ENCODE measurements around the gene BAIAP2L1.

BAIAP2L1 gene

DNA sequence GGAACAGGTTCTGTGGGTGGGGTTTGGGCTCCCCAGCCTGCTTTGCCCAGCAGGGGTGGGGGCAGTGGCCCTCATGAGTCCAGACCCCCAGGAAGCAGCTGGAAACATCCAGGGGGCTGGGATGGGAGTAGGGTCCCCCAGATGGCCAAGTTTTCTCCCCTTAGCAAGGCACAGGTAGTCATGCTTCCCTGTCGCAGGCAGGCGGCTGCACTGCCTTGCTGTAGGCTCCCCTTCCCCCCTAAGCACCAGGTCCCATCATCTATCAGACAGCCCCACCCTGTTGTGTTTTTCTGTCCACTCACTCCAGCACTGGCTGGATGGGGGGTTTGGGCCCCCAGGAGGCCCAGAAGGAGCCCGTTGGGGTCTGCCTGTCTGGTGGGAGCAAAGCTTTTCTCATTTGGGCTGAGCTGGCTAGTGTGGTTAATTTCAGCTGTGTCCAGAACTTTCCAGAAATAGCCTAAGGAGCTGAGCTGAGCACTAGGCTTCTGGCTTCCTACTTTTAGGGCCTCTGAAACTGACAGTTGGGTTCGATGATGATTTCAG, 111.5 kb downstream of the BAIAP2L1 start:
- DNase-seq = no peak

DNA sequence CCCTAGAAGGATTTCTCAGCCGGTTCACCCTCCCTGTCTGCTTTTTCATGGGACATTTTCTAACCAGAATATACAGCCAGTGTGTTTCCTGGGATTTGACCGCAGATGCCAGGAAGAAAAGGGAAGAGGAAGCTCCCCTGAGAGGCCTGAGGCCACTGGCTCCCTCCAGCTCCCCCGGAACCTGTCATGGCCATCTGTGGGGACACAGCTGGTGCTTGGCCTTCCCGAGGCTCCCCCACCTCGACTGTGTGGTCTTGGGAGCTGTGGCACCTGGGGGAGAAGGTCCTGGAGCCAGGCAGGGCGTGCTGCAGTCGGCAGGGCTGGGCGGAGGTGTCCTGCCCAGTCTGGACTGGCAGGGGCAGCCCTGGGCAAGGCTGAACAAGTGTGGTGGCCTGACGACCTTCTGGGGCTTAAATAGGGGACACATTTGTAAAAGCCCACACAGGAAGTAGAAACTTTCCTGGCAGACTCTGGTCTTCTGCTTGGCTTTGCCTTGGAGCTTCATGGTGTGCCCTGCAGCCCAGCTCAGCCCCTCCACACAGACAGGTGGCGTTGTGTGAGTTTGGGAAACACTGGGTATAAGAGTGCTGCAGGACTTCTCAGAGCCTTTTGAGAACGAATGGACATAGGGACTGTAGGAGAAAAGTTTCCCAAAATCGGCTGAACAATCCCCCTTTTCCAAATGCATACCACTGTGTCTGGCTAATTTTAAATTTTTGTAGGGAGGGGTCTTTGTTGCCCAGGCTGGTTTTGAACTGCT, 112.6 kb downstream of the BAIAP2L1 start:
- no peak for DNase-seq

DNA sequence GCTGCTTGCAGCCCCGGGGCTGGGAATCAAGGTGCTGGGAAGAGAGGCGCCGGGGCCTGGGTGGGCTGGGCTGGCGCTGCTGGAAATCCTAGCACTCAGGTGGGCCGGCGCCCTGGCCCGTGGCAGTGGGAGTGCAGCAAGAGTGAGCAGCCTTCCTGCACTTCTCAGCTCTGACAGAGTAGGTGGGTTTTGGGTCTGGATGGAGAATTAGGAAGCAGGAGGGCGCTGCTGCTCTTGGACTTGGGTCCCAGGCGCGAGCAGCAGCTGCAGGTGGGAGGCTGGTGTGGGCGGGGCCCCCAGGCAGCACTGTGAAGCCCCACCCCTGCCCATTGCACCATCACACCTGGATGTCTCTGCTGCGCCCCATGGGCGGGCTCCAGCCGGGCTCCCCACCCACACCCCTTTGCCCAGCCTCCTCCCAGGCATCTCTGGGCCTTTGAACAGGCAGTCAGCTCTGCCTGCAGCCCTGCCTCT, 113.4 kb downstream of the BAIAP2L1 start:
- peak; percentile 37 for DNase-seq

DNA sequence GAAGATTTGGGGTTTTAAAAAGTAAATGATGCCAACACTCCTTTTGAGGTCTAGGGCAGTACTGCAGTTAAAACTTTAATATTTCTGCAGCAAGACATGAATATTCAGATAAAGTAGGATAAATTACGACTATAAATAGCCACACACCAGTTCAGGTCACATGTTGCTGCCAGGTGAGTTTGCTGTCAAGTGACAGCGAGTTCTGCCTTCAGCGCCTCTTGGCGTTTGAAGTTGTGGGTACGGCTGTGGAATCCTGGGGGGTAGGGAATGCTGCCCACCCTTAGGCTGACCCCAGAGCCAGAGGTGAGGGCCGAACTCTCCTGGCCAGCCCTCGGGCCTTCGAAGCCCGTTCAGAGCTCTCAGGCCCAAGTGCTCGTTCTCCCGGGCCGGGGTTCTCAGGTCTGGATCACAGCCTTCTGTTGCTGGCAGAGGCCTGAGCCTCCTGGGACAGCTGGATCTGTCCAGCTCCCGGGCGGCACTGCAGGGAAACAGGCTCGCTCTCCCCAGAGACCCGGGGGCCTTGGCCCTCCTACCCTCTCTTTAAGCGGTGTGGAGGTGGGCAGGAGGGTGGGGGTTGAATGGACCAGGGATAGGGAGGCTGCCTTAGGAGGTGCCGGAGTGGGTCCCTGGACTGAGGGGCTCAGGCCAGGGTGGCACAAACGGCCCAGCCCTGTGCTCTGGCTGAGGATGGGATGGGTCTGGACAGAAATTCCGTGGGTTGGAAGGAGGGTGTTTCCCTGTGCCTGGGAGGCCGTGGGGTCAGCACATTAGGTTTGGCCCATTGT, 114.0 kb downstream of the BAIAP2L1 start:
- DNase-seq = no peak

DNA sequence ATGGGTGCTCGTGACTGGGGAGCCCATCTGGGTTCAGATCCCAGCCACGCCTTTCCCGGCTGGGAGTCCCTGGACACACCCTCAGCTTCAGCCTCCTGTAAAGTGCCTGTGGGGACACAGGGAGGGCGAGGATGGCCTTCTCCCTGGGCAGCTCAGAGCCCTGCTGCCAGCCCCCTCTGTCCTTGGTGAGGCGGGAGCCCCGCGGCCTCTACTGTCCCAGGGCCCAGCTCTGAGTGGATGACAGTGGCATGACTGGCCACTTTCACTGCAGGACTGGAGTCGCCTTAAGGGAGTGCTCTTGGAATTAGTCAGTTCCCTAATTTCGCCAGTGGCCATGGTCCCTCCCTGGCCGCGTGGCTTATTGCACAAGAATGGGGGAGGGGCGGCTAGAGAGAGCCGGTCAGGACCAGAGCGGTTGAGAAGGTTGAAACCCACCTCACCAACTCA, 114.8 kb downstream of the BAIAP2L1 start:
- DNase-seq = no peak

DNA sequence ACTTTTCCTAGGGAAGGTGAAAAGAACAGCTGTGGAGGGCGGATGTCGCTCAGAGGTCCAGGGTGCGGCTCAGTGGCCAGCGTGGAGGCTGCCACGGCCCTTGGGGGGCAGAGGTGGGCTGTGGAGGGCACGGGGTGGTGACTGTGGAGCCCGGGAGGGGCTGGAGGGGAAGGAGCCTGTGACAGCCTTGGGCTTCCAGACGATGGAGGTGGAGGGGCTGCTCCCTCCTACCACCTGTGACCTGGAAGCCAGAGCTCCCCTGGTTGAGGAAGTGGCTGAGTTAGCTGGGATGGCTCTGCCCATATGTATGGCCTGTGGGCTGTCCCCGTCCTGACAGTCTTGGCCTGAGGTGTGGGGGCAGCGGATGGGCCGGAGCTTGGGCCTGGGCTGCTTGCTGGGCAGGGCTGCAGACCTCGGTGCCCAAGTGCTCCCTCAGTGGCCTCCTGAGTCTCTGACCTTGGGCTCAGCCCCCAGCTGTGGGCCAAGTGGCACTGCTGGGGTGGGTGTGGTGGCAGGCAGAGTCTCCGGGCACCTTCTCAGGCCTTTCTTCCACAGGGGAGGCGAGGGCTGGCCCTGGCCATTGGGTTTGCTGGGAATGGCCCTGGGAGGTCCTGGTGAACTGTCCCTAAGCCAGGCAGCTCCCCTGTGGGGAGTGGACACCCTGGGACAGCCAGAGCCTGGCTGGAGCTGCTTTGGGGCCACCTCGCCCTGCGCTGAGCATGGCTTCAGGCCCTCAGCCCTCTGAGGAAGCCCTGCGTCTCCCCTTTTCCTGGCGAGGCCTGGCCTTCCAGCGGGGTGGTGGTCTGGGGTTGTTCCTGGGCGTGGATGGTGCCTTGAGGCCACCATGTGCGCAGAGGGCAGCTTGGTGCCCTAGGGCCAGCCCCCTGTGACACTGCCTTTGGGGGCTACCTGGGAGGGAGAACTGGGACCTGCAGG, 115.5 kb downstream of the BAIAP2L1 start:
- DNase-seq = no peak

DNA sequence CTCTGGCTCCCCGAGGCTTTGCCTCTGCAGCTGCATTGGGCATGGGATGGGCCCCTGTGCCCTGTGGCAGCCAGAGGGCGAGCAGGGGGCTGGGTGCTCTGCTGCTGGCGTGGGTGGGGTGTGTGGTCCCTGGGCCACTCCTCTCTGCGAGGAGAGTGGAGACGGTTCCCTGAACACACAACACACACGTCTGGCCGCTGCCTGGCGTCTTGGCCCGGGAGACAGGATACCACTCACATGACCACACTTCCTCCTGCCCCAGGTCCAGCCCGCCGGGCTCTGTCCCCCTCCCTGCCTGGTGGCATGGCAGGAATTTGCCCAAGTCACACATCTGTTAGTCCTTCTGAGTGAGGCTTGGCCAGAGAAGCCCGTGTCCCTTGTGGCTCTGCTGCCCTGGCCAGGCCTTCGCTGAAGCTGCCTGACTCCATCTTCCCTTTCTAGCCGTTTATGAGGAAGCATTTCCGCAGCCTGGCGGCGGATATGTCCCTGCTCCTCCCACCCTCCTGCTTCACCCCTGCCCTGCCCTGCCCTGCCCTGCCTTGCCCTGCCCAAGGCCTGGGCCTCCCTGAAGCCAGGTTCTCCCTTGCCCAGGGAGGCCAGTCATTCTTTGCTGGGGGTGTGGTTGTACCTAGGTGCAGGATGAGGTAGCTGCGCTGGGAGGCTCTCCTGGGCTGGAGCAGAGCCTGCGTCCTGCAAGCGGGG, 116.4 kb downstream of the BAIAP2L1 start:
- DNase-seq = no peak

DNA sequence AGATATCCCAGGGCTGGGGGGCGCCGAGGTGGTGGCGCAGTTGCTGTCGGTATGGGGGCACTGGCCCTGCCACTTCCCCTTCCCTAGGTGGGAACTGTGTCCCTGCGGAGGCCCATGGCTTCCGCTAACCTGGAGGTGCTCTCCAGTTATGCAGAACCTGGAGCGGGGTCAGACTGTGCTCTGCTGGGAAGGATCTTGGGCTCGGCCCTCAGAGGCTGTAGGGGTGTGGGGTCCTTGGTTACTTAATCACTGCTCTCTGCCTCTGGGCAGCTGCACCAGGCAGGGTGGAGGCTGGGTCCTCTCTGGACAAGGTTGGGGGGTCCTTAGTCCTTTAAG, 117.0 kb downstream of the BAIAP2L1 start:
- DNase-seq = no peak

DNA sequence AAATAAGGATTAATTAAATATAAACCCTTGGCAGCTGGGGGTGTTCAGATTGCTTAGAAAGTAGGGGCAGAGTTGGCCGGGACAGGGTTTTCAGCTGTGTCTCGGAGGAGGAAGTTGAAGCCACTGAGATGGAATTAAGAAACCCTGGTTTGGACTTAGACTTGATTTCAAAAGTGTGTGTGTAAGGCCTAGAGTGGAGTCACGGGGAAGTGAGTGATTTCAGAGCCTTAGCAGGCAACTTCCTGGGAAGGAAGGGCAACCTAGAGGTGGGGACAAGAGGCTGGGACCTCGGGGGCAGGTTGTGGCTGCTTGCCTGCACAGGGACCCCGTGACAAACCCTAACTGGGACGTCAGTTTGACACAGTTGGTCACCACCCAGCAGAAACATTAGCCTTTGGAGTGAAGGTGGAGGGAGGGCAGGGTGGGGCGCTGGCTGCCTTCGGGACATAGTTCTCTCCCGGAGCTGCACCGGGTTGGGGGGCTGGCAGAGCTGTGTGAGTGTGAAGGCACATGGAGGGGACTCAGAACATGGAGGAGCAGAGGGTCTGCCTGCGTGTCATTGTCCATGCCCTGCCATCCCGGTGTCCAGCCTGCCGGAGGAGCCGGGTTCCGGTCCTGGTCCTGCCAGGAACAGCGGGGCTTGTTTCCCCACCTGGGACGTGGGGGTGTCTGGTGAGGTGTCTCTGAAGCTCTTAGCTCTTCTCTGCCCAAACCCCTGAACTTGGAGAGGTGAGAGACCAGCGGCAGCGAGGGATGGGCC, 117.6 kb downstream of the BAIAP2L1 start:
- no peak for DNase-seq

DNA sequence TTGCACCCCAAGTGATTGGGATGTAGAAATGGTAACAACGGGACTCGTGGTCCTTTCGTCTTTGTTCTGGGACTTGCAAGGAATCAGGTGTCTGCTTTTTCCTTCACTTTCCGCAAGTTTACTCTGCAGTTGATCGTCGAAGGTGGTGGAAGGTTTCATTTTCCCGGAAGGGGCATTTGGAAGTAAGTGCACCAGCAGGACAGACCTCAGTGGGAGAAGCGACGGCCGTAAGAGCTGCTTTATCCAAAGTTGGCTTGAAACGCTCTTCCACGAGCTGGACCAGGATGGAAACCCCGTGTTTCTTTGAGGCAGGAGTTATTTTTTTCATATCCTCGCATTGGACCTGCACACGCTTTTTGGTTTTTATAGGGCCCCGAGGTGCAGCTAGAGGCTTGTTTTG, 118.2 kb downstream of the BAIAP2L1 start:
- DNase-seq = no peak

DNA sequence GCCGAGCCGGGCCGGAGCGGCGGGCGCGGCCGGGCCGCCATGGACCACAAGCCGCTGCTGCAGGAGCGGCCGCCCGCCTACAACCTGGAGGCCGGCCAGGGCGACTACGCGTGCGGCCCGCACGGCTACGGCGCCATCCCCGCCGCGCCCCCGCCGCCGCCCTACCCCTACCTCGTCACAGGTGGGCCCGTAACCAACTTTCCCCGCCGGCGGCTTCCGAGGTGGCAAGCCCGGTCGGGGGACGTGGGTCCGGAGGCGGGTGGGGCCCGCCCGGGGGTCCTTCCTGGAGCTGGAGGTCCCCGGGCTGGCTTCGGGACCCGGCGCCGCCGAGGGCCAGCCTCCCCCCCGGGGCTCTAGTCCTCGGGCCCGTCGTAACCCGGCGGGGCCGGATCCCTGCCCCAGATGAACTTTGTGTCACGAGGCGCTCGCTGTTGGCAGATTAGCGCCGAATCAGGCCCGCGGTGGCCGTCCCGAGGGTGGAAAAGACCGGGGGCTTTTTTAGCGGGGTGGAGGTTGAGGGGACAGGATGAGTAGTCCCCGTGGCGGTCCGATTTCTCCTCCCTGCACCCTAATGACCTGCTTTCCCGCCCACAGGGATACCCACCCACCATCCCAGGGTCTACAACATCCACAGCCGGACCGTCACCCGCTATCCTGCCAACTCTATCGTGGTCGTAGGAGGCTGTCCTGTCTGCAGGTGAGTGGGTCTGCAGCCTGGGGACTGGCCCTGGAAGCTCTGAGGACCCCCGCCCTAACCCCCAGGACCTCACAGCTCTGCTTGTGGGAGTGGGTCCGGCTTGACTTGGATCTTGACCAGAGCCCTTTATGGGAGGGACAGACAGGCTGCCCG, 118.9 kb downstream of the BAIAP2L1 start:
- no peak for DNase-seq

DNA sequence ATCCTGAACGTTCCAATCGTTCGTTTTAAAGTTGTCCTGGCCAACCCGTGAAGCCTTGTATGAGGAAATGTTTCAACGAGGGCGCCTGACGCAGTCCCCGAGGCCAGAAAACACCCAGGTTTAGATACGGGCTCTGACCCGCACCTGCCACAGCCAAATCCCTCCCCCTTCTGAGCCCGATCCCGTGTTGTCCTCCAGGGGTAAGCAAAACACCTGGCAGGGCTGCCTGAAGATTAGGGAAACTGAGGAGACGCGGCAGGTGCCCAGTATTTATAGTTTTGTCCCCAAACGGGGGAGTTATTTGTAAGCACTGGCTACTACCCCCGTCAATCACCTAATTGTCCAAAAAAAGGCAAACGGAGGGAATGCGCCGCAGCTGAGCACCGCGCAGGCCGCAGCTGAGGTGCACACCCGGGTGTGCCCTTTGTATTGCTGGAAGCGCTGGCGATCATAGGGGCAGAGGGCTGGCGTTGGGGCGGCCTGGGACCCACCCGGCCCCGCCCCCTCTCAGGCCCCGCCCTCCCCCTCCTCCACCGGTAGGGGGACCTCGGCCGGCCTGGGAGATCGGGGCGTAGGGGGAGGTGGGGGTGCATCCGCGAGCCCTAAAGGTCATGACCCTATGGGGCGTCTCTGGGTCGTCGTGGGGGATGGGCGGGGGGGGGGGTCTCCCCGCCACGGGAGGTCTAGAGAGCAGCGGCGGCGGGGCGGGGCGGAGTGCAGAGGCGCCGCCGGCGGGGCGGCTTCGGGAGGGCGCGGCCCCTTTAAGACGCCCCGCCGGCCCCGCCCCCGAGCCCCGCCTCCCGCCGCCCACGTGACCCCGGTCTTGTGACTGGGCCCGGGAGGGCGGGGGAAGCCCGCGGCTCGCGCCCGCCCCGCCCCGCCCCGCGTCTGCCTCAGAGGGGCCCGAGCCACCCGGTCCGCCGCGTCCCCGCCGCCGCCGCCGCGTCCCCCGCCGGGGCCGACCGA, 119.8 kb downstream of the BAIAP2L1 start, which contains the start of gene BRI3:
TSS of gene BRI3 (plus strand) at position 896 of the 966 bp plus-strand sequence. CDS start 110 bp downstream, outside the sequence.
- peak; percentile 62 for DNase-seq

DNA sequence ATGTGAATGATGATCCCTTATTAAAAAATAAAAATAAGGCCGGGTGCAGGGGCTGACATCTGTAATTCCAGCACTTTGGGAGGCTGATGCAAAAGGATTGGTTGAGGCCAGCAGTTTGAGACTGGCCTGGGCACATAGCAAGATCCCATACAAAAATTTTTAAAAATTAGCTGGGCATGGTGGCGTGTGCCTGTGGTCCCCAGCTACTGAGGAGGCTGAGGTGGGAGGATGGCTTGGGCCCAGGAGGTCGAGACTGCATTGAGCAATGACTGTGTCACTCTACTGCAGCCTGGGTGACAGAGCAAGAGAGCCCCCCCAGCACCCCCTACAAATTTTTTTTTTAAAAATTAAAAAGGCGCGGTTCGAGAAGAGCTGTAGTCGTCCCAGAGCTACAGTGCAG, 120.6 kb downstream of the BAIAP2L1 start:
- no peak for DNase-seq

DNA sequence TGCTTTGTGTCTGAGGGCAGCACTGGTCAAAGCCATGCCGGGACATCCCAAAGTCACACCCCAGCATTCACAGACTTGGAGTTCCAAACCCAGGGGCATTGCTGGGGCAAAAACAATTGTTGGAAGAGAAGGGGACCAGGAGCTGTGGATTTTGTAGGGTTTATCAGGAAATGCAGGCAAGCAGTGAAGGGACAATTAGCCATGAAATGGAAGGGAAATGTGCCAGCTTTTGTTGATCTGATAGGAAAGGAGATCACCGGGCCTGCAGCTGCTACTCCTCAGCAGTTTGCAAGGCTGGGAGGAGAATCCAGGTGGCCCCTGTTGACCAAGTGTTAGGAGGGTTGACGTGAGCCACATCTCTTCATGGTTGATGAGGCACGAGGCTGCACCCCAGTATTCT, 122.0 kb downstream of the BAIAP2L1 start:
- no peak for DNase-seq

DNA sequence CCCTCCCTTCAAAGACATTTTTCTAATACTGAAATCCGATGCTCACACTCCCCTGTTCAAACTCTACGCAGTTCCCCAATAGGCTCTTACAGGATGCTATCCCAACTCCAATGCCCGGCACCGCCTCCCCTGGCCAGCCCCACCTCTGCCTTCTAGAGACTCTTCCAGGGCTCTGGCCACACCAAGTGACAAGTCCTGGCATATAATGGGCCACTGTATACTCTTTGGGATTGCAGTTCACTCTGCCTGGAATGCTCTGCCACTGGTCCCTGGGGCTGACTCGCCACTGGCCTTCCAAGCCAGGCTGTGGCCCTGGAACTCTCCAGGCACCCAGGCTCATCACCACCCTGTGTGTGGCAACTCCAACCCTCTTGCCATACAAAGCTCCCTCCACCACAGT, 122.5 kb downstream of the BAIAP2L1 start:
- no peak for DNase-seq

DNA sequence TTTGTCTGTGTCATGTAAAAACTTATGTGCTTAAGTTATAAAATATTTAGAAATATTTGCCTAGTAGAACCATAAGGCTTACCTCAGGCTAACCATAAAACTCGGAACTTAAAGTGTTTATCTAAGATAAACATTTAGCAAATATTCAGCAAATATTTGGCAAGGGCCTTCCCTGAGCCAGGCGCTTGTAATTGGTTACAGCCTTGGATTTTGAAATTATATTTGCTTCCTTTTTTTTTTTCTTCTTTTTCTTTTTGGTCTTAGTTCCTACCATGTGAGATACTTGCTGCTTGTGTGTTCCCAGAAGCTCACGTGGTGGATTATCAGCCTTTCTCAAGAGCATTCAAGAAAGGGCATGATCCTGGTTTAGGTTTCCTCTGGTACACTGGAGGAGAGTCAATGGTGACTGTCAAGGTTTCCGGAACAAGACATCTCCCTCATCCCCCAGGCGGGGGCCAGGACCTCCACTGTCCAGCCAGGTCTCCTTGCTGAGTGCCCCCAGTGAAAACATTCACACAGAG, 124.6 kb downstream of the BAIAP2L1 start:
- no peak for DNase-seq

DNA sequence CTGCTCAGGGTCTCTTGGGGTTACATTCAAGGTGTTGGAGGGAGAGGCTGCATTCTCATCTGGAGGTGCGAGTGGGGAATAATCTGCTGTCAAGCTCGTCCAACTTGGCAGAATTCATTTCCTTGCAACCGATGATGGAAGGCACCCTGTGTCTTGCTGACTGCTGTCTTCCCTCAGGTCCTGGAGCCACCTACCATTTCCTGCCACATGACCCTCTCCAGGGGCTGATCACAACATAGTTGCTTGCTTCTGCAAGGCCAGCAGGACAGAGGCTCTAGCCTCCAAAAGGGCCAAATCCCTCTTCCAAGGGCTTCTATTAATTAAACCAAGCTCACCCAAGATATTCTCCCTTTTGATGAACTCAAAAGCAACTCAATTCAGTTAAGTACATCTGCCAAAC, 133.6 kb downstream of the BAIAP2L1 start:
- no peak for DNase-seq

DNA sequence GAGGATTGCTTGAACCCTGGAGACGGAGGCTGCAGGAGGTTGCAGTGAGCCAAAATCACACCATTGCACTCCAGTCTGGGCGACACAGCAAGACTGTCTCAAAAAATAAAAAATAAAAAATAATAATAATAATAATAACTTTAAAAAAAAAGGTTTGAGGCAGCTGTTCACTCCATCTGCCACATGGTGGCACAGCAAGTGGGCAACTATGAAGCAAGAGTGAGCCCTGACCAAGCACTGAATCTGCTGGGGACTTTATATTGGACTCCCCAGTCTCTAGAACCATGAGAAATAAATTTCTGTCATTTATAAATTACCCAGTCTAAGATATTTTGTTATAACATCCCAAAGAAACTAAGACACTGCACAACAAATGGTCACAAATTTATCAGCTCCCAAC, 134.1 kb downstream of the BAIAP2L1 start:
- no peak for DNase-seq

DNA sequence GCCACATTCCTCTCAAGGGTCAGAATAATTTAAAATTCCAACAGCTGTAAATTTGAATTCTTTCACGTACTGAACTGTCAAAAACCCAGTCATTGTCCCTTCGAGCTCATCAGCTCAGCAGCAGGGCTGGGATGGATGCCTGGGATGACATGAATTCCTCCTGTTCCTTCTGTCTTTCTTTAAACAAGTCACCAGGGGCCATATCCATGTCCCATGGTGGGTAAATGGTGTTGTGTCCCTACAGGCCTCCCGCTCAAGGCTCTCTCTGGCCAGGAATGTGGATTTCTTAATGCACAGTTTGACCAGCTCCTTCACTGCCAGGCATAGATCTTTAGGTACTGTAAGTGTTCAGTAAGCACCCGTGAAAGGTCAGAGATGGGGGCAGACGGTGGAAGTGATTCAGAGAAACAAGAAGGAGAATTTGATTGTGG, 135.0 kb downstream of the BAIAP2L1 start:
- DNase-seq = no peak

Measured in NCI-H510A (cell line).